Activated CD8-positive, alpha-beta T cell treated with anti-CD3 and anti-CD28 coated beads for 36 hours (primary cell): ENCODE data around the gene LHFPL3. TPM values are rescaled to one million over a fixed set of nuclear protein-coding genes. Genes with fewer than 3 reads are reported as not detected.

Experiments used
- ATAC-seq: fragments of 200-7000 bp; cut with Tn5 transposase; one replicate; pipeline ENCODE4 v1.10.0; 2021; ENCODE audit warnings: mild to moderate bottlenecking, moderate library complexity
- CTCF ChIA-PET: fragments of 350-600 bp; sonication (Branson Sonifier 250); formaldehyde crosslinking; loops from one replicate; lab custom pipeline; 2021; ENCODE audit warnings: antibody characterized with exemption; lab: Charles Lee
- POLR2A ChIA-PET: fragments of 350-600 bp; sonication (Branson Sonifier 250); formaldehyde crosslinking; loops from one replicate; lab custom pipeline; 2021; ENCODE audit warnings: antibody characterized with exemption; lab: Charles Lee
- DNase-seq: peaks from one replicate; pipeline ENCODE4 v3.0.0-alpha.2; 2020
- H3K27ac Mint-ChIP-seq: one replicate; pipeline ENCODE4 v1.8.0; 2021; ENCODE audit warnings: mild to moderate bottlenecking, mixed read lengths
- H3K27me3 Mint-ChIP-seq: one replicate; pipeline ENCODE4 v1.8.0; 2021; ENCODE audit warnings: mixed read lengths
- H3K36me3 Mint-ChIP-seq: one replicate; pipeline ENCODE4 v1.8.0; 2021; ENCODE audit warnings: low read depth, mixed read lengths
- H3K4me1 Mint-ChIP-seq: one replicate; pipeline ENCODE4 v1.8.0; 2021; ENCODE audit warnings: low read depth, mixed read lengths
- H3K4me3 Mint-ChIP-seq: one replicate; pipeline ENCODE4 v1.8.0; 2021; ENCODE audit warnings: mild to moderate bottlenecking, moderate library complexity, mixed read lengths
- H3K9me3 Mint-ChIP-seq: one replicate; pipeline ENCODE4 v1.8.0; 2021; ENCODE audit warnings: mixed read lengths
- intact Hi-C: fragments of 100-400 bp; cut with micrococcal nuclease; formaldehyde crosslinking; loops from one replicate; pipeline ENCODE4 v1.10.0; 2022
- total RNA-seq, 2 experiments: library from RNA; stranded (reverse); gene quantifications; one replicate each; pipeline ENCODE4 v1.2.3, GENCODE V29; 2021
- TF ChIP-seq, protein P1 (sequence below): fragments of 200-600 bp; IDR thresholded peaks from one replicate; pipeline ENCODE4 v1.8.0; 2022; ENCODE audit warnings: antibody characterized with exemption, mild to moderate bottlenecking

Gene LHFPL3
- total RNA-seq, 2 experiments from 2014 or later = not detected

DNA sequence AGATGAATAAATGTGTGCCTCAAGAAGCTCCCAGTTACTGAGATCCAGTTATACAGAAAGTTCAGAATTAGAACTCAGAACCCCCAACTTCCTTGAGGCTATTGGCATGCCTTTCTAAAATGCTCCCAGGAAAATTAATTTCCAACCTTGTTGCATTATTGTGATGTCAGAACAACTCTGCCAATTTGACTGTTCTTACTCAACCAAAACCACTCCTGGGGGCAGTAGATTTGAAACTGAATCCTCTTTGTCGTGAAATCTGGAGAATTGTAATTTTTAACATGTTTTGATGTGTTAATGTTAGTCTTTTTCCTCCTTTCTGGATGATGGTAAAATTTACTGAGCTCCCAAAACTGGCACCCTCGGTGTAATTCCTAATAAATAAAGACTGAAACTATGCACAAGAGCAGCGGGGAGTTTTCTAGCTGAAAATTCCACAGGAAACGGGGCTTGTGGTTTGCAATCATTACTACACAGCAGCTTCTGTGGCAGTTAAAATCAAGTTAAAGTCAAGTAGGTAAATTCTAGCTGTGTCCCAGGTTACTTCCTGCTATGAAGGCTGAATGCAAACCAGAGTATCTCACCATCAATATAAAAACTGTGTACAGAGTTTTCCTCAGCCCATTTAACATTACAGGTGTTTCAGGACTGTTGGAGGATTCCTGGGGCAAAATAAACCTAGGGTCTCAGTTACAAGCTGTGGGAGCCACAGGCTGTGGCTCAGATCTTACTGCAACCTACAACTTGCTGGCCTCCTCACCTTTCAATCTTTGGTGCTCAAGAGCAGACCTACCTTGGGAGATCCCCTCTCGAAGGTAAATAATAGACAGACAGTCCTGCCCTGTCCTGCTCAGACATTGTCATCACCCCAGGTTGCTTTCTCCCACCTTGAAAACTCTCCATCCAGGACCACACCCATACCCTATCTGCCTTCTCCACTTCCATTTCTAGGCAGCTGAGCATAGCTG, 529.3 kb downstream of the LHFPL3 start:
- TF ChIP-seq, protein P1, sequence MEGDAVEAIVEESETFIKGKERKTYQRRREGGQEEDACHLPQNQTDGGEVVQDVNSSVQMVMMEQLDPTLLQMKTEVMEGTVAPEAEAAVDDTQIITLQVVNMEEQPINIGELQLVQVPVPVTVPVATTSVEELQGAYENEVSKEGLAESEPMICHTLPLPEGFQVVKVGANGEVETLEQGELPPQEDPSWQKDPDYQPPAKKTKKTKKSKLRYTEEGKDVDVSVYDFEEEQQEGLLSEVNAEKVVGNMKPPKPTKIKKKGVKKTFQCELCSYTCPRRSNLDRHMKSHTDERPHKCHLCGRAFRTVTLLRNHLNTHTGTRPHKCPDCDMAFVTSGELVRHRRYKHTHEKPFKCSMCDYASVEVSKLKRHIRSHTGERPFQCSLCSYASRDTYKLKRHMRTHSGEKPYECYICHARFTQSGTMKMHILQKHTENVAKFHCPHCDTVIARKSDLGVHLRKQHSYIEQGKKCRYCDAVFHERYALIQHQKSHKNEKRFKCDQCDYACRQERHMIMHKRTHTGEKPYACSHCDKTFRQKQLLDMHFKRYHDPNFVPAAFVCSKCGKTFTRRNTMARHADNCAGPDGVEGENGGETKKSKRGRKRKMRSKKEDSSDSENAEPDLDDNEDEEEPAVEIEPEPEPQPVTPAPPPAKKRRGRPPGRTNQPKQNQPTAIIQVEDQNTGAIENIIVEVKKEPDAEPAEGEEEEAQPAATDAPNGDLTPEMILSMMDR = no peak
- Mint-ChIP-seq H3K4me1 (peaks cover 18% of the 10 kb centered on the region), H3K27me3 (no peaks in the 10 kb centered on the region), H3K9me3 (no peaks in the 10 kb centered on the region), H3K27ac (peak overlapping the region; percentile 68), H3K4me3 (peak overlapping the region; percentile 34), H3K36me3 (no peaks in the 10 kb centered on the region)
- CTCF ChIA-PET = interaction anchor here (0.8 to 4.3 kb wide), 4 partner anchors 10 to 626 kb away, joined by 3 to 23 read pairs (median 13); no protein-coding TSS in a partner anchor
- ATAC-seq = peak; percentile 64
- intact Hi-C loops = no loop called here
- DNase-seq = peak; percentile 17
- POLR2A ChIA-PET = interaction anchor here (0.6 kb wide), 1 partner anchor 1784 kb away, joined by 3 read pairs; no protein-coding TSS in a partner anchor

DNA sequence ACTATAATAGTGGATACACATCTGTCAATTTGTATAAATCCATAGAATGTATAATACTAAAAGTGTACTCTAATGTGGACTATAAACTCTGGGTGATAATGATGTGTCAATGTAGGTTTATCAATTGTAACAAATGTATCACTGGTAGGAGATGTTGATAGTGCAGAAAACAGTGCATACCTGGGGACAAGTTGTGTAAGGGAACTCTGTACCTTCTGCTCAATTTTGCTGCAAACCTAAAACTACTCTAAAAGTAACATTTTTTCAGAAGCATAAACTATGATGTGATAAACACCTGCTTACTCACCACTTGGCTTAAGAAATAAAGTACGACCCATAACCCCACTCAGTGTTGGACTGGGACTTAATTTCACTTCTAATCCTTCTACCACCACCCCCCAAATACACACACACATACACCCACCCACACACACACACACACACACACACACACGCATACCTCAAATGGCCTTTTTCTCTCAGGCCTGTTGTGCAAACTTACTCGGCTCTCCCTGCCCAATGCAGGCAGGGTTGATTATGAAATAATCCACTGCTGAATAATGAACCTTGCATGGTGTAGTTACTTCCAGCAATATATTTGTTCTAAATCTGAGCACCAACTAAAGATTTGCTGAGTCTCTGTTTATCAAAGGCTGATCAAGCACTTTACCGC, 531.5 kb downstream of the LHFPL3 start:
- intact Hi-C loops = no loop called here
- no peak for ATAC-seq
- no peak for DNase-seq
- Mint-ChIP-seq H3K9me3 (no peaks in the 10 kb centered on the region), H3K4me1 (peaks cover 18% of the 10 kb centered on the region), H3K36me3 (no peaks in the 10 kb centered on the region), H3K27ac (no peak overlapping the region), H3K4me3 (no peak overlapping the region), H3K27me3 (peaks cover 2% of the 10 kb centered on the region)
- TF ChIP-seq, protein P1 = no peak
- CTCF ChIA-PET = interaction anchor here (1.4 to 4.3 kb wide), 3 partner anchors 12 to 58 kb away, joined by 4 to 23 read pairs (median 21); no protein-coding TSS in a partner anchor
- POLR2A ChIA-PET = no interaction called here

DNA sequence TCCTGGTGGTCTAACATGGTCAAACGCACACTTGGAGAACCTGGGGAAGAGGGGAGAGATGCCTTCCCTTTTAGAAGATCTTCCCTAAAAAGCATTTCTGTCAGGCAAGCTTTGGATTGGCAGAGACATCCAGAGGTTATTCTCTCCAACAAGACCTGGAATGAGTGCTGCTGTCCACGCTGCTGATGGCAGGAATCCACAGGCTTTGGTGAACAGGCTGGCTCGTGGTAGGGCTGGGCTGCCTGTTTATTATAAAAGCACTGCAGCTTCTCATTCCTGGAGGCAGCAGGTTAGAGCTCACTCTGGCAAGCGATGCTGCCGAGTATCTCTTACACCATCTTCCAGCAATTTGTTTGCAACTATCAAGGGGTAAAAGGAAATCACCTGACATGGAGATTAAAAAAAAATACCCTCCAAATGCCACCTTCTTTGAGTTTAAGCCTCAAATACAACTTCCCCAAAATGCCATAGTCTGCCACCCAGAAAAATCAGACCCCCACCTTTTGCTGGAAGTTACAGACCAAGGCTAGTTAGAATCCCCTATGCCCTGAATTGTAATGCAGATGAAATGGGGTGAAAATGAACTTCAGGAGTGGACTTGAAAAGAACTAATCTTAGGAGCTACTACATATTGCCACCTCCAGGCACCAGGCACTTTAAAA, 533.5 kb downstream of the LHFPL3 start:
- peaks cover 17% of the 10 kb centered on the region for H3K4me1 Mint-ChIP-seq
- H3K36me3 Mint-ChIP-seq = no peaks in the 10 kb centered on the region
- intact Hi-C loops = no loop called here
- no peaks in the 10 kb centered on the region for H3K9me3 Mint-ChIP-seq
- TF ChIP-seq, protein P1 = no peak
- DNase-seq = no peak
- ATAC-seq = no peak
- no peak overlapping the region for H3K27ac Mint-ChIP-seq
- peaks cover 2% of the 10 kb centered on the region for H3K27me3 Mint-ChIP-seq
- no peak overlapping the region for H3K4me3 Mint-ChIP-seq
- POLR2A ChIA-PET = interaction anchor here (1.3 kb wide), 2 partner anchors 13 to 34 kb away, joined by 3 read pairs; no protein-coding TSS in a partner anchor
- CTCF ChIA-PET = interaction anchor here (0.5 to 3.0 kb wide), 7 partner anchors 14 to 630 kb away, joined by 3 to 22 read pairs (median 4); no protein-coding TSS in a partner anchor

DNA sequence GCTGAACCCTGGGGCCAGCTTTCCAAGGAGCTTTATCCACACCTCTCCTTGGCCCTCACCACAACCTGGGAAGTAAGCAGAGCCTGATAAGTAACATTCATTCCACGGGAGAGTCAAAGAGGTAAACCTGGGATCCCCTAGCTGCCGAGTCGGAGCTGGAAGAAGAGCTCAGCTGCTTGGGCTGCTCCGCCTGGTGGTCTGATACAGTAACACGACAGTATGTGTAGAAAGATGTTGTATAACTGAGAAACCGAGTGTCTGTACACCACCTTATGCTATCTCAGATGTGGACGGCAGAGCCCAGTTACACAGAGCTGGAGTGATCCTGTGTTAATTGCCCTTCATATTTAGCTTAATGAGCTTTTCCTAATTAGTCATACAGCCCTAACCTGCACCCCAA, 534.3 kb downstream of the LHFPL3 start:
- TF ChIP-seq, protein P1 = no peak
- intact Hi-C loops = no loop called here
- Mint-ChIP-seq H3K9me3 (no peaks in the 10 kb centered on the region), H3K27me3 (peaks cover 4% of the 10 kb centered on the region), H3K4me1 (peaks cover 10% of the 10 kb centered on the region), H3K4me3 (no peak overlapping the region), H3K36me3 (no peaks in the 10 kb centered on the region), H3K27ac (no peak overlapping the region)
- no peak for DNase-seq
- ChIA-PET POLR2A (interaction anchor here (1.3 kb wide), 2 partner anchors 14 to 33 kb away, joined by 3 read pairs; no protein-coding TSS in a partner anchor), CTCF (interaction anchor here (0.8 to 3.0 kb wide), 5 partner anchors 8 to 631 kb away, joined by 3 to 22 read pairs (median 4); no protein-coding TSS in a partner anchor)
- ATAC-seq = no peak
